Osteocyte (in vitro differentiated cells): Measurements from ENCODE around the gene RANBP3. TPM values are rescaled to one million over a fixed set of nuclear protein-coding genes. Genes with fewer than 3 reads are reported as not detected.

Experiments used
- DNase-seq: peaks from one replicate; pipeline ENCODE4 v3.0.0; 2021; ENCODE audit warnings: mixed read lengths; ENCODE audit not compliant: unreplicated experiment; ENCODE audit errors: extremely low spot score
- H3K27ac Mint-ChIP-seq: one replicate; pipeline ENCODE4 v1.8.0; 2021; ENCODE audit warnings: mild to moderate bottlenecking, mixed read lengths; ENCODE audit not compliant: unreplicated experiment
- H3K27me3 Mint-ChIP-seq: one replicate; pipeline ENCODE4 v1.8.0; 2021; ENCODE audit warnings: mixed read lengths; ENCODE audit not compliant: unreplicated experiment
- H3K36me3 Mint-ChIP-seq: one replicate; pipeline ENCODE4 v1.8.0; 2021; ENCODE audit warnings: mixed read lengths; ENCODE audit not compliant: unreplicated experiment
- H3K4me1 Mint-ChIP-seq: one replicate; pipeline ENCODE4 v1.8.0; 2021; ENCODE audit warnings: mixed read lengths; ENCODE audit not compliant: unreplicated experiment
- H3K4me3 Mint-ChIP-seq: one replicate; pipeline ENCODE4 v1.8.0; 2021; ENCODE audit warnings: mild to moderate bottlenecking, moderate library complexity, mixed read lengths; ENCODE audit not compliant: unreplicated experiment
- H3K9me3 Mint-ChIP-seq: one replicate; pipeline ENCODE4 v1.8.0; 2021; ENCODE audit warnings: mixed read lengths; ENCODE audit not compliant: unreplicated experiment
- CTCF ChIP-seq: fragments of 200-600 bp; sonication (generic); IDR thresholded peaks from 2 replicates; pipeline ENCODE4 v1.5.0; 2021; ENCODE audit warnings: antibody characterized with exemption, mild to moderate bottlenecking, moderate library complexity
- total RNA-seq: library from RNA; stranded (reverse); gene quantifications from 2 replicates; pipeline ENCODE4 v1.2.1, GENCODE V29; 2021

Gene RANBP3
- total RNA-seq, 1 donor from 2014 or later = 74.9 TPM

- Mint-ChIP-seq H3K27ac (no peak overlapping the region), H3K27me3 (no peaks in the 10 kb centered on the region), H3K36me3 (no peaks in the 10 kb centered on the region), H3K4me1 (peaks cover 18% of the 10 kb centered on the region), H3K9me3 (no peaks in the 10 kb centered on the region), H3K4me3 (no peak overlapping the region)
- DNase-seq = no peak
- TF ChIP-seq CTCF = no peak
Observed at GRCh38 chr19:5997371-5997770, 19.4 kb upstream of the RANBP3 start.

- Mint-ChIP-seq H3K36me3 (no peaks in the 10 kb centered on the region), H3K4me1 (peaks cover 18% of the 10 kb centered on the region), H3K4me3 (no peak overlapping the region), H3K27me3 (no peaks in the 10 kb centered on the region), H3K9me3 (no peaks in the 10 kb centered on the region), H3K27ac (no peak overlapping the region)
- no peak for DNase-seq
- no peak for TF ChIP-seq CTCF
Observed at GRCh38 chr19:5996623-5997320, 18.8 kb upstream of the RANBP3 start.

- no peak overlapping the region for H3K27ac Mint-ChIP-seq
- H3K4me3 Mint-ChIP-seq = no peak overlapping the region
- H3K4me1 Mint-ChIP-seq = peaks cover 18% of the 10 kb centered on the region
- no peaks in the 10 kb centered on the region for H3K27me3 Mint-ChIP-seq
- TF ChIP-seq CTCF = no peak
- no peaks in the 10 kb centered on the region for H3K36me3 Mint-ChIP-seq
- DNase-seq = no peak
- H3K9me3 Mint-ChIP-seq = no peaks in the 10 kb centered on the region
Observed at GRCh38 chr19:5996102-5996501, 18.2 kb upstream of the RANBP3 start.

- H3K4me1 Mint-ChIP-seq = peaks cover 18% of the 10 kb centered on the region
- H3K27me3 Mint-ChIP-seq = no peaks in the 10 kb centered on the region
- no peak overlapping the region for H3K4me3 Mint-ChIP-seq
- H3K27ac Mint-ChIP-seq = no peak overlapping the region
- TF ChIP-seq CTCF = no peak
- no peak for DNase-seq
- H3K9me3 Mint-ChIP-seq = no peaks in the 10 kb centered on the region
- no peaks in the 10 kb centered on the region for H3K36me3 Mint-ChIP-seq
Observed at GRCh38 chr19:5995606-5996005, 17.7 kb upstream of the RANBP3 start.

- H3K4me1 Mint-ChIP-seq = peaks cover 20% of the 10 kb centered on the region
- no peak for DNase-seq
- no peaks in the 10 kb centered on the region for H3K36me3 Mint-ChIP-seq
- H3K27me3 Mint-ChIP-seq = no peaks in the 10 kb centered on the region
- H3K9me3 Mint-ChIP-seq = no peaks in the 10 kb centered on the region
- TF ChIP-seq CTCF = no peak
- H3K27ac Mint-ChIP-seq = peak overlapping the region; percentile 31
- no peak overlapping the region for H3K4me3 Mint-ChIP-seq
Observed at GRCh38 chr19:5994405-5995165, 16.6 kb upstream of the RANBP3 start.
